Activated CD8-positive, alpha-beta memory T cell treated with anti-CD3 and anti-CD28 coated beads for 48 hours (primary cell): ENCODE measurements around the gene ANO2.
A peak's percentile ranks its signal among the peaks of the same experiment; 100 is the strongest.

Experiments used
- DNase-seq, 3 experiments: peaks; one replicate each; pipeline ENCODE4 v3.0.0-alpha.2; 2020; ENCODE audit warnings: low read depth in 2 of 3, low spot score in 2 of 3

Gene ANO2

GRCh38 chr12:5945071-5946008 is at the start of gene ANO2:
Gene ANO2, minus strand, starts transcription at chr12:5945259. Its CDS starts 42 bp downstream, at chr12:5945217.
- no peak for DNase-seq

- no peak for DNase-seq
Observed at GRCh38 chr12:5989621-5990020, 44.6 kb upstream of the ANO2 start.

GRCh38 chr12:5988659-5989116 is 43.6 kb upstream of the ANO2 start:
- peak; percentile 38 to 57 (median 45) for DNase-seq

GRCh38 chr12:5988088-5988487 is 43.0 kb upstream of the ANO2 start:
- DNase-seq, result no peak

- DNase-seq, result no peak
Observed at GRCh38 chr12:5987573-5987972, 42.5 kb upstream of the ANO2 start.

GRCh38 chr12:5985471-5985870 is 40.4 kb upstream of the ANO2 start:
- no peak for DNase-seq

GRCh38 chr12:5984873-5985272 is 39.8 kb upstream of the ANO2 start:
- DNase-seq, result no peak

- no peak for DNase-seq
Observed at GRCh38 chr12:5982106-5982505, 37.0 kb upstream of the ANO2 start.

- no peak for DNase-seq
Observed at GRCh38 chr12:5977556-5977955, 32.5 kb upstream of the ANO2 start.

GRCh38 chr12:5976711-5977110 is 31.7 kb upstream of the ANO2 start:
- no peak for DNase-seq

- no peak for DNase-seq
Observed at GRCh38 chr12:5976196-5976595, 31.1 kb upstream of the ANO2 start.

GRCh38 chr12:5973461-5974115 is 28.5 kb upstream of the ANO2 start:
- DNase-seq, result no peak

- DNase-seq, result no peak
Observed at GRCh38 chr12:5972387-5972786, 27.3 kb upstream of the ANO2 start.

- no peak for DNase-seq
Observed at GRCh38 chr12:5971194-5971850, 26.3 kb upstream of the ANO2 start.

- DNase-seq, result no peak
Observed at GRCh38 chr12:5969974-5970690, 25.1 kb upstream of the ANO2 start.

GRCh38 chr12:5969156-5969973 is 24.3 kb upstream of the ANO2 start:
- DNase-seq, result no peak

- no peak for DNase-seq
Observed at GRCh38 chr12:5967645-5968415, 22.8 kb upstream of the ANO2 start.

GRCh38 chr12:5966486-5967095 is 21.5 kb upstream of the ANO2 start:
- no peak for DNase-seq

GRCh38 chr12:5965950-5966383 is 20.9 kb upstream of the ANO2 start:
- DNase-seq, result peak in 2 of 3 experiments; percentile 9 to 13
